GM12864 (cell line): ENCODE data around the gene OPCML.

ENCODE experiments used
- DNase-seq: peaks from one replicate; pipeline ENCODE4 v3.0.0-alpha.2; 2011; ENCODE audit warnings: low read depth
- H3K4me3 ChIP-seq: 2 replicates; pipeline ENCODE4 v1.5.1; 2011; ENCODE audit warnings: mild to moderate bottlenecking, low read depth, low read length, control low read depth
- CTCF ChIP-seq: IDR thresholded peaks from 2 replicates; pipeline ENCODE4 v1.5.1; 2011; ENCODE audit warnings: low read depth, mild to moderate bottlenecking, moderate library complexity, low read length, control low read depth, inconsistent platforms; ENCODE audit errors: missing control alignments

OPCML gene

GRCh38 chr11:133075351-133075750, 456.9 kb downstream of the OPCML start:
- no peak overlapping the region for H3K4me3 ChIP-seq
- no peak for TF ChIP-seq CTCF
- DNase-seq = no peak

- TF ChIP-seq CTCF = no peak
- H3K4me3 ChIP-seq = no peak overlapping the region
- no peak for DNase-seq
Measured at GRCh38 chr11:133072858-133073582, 459.3 kb downstream of the OPCML start.

- no peak overlapping the region for H3K4me3 ChIP-seq
- no peak for TF ChIP-seq CTCF
- DNase-seq = no peak
Measured at GRCh38 chr11:133072378-133072777, 459.9 kb downstream of the OPCML start.

- H3K4me3 ChIP-seq = no peak overlapping the region
- no peak for TF ChIP-seq CTCF
- DNase-seq = no peak
Measured at GRCh38 chr11:133070791-133071190, 461.5 kb downstream of the OPCML start.

GRCh38 chr11:133070021-133070713, 462.1 kb downstream of the OPCML start:
- H3K4me3 ChIP-seq = no peak overlapping the region
- no peak for DNase-seq
- TF ChIP-seq CTCF = no peak

- no peak for DNase-seq
- TF ChIP-seq CTCF = no peak
- no peak overlapping the region for H3K4me3 ChIP-seq
Measured at GRCh38 chr11:133065847-133066485, 466.3 kb downstream of the OPCML start.

GRCh38 chr11:133064961-133065360, 467.3 kb downstream of the OPCML start:
- no peak for TF ChIP-seq CTCF
- no peak overlapping the region for H3K4me3 ChIP-seq
- no peak for DNase-seq
